Measurements from ENCODE around the gene ADTRP.
"Not testable (repeated sequence)": the region's sequence is repeated elsewhere in the genome, so short reads cannot be mapped to it uniquely, and the experiment has no call there.

The ADTRP gene

DNA sequence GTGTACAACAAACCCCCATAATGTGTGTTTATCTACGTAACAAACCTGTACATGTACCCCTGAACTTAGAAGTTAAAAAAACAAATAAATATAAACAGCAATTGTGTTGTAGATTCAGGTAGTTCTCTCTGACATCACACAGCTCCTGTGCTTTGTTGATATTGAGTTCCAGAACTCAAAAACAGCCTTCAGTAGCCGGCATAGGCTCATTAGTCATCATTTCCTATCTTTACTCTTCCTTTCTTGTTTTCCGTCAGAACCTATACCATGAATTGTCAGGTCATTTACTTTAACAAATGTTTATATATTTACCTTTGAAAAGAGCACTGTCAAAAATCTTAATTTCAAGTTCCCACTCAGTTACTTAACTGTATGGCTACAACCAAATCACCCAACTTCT is 88.8 kb downstream of the ADTRP start:
- no peak for DNase-seq (ENCODE audit: low spot score)

DNA sequence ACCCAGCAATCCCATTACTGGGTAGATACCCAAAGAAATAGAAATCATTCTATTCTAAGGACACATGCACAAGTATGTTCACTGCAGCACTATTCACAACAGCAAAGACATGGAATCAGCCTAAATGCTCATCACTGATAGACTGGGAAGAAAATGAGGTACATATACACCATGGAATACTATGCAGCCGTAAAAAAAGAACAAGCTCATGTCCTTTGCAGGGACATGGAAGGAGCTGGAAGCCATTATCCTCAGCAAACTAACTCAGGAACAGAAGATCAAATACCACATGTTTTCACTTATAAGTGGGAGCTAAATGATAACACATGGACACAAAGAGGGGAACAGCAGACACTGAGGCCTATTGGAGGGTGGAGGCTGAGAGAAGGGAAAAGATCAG is 89.2 kb downstream of the ADTRP start:
- not testable (repeated sequence) for DNase-seq (ENCODE audit: low spot score)

DNA sequence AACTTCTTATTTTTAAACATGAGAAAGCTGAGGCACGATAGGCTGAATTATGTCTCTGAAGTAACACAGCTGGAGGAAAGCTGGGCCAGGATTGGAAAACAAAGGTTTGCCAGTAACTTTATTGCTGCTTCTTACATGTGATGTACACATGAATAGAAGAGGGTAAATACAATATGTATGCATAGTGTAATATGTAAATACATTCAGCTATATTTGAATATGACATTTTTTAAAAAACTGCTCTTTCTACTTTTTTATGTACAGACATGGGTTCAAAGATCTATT is 90.2 kb downstream of the ADTRP start:
- DNase-seq (ENCODE audit: low spot score) = no peak

DNA sequence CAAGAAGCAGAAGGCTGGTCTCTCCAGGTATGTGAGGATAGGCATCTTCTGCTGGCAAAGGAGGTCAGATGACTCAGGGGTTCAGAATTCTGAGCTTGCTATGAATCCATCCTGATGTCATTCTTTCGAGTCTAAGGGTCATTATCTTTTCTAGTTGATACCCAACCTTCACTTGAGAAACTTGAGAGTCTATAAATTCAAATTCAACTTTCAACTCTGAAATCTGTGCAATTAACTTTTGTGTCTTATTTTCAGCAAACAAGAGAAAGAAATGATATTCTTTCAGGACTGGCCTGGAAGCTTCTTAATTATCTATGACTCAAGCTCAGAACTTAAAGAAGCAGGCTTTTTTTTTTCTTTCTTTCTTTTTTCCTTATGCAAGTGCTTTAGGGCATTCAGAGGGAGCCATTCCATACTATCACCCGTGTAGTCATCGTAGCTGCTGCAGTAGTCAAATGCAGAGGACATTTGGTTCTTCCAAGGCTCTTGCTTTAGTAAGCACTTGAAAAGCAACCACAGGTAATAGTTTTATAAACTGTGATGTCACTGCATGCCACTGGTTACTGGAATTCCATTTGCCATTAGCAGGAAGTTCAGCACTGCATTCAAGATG is 93.0 kb downstream of the ADTRP start:
- DNase-seq (ENCODE audit: low spot score) = no peak

DNA sequence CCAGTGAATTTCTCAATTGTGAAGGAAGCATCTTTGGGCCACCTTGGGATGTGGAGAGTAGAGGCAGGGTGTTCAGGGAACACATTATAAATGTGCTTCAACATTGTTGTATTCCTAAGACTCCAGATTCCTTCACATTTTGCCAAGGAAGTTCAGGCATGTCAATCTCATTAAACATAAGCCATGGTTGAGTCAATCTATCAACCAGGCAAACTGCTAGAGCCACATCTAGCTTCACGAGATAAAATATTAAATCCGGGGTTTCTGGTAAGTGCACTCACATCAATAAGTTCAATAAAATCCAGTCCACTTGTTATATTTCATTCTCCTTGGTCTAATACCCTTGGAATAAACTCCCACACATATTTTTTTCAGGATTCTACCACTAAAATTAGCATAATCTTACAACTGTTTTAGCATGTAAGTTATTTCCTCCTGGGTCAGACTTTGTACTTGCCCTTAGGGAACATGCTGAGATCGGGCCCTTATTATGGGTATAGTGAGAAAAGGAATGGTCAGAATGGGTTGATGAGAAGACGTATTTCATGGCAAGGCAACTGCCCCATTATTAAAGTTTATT is 93.6 kb downstream of the ADTRP start:
- DNase-seq (ENCODE audit: low spot score) = no peak

DNA sequence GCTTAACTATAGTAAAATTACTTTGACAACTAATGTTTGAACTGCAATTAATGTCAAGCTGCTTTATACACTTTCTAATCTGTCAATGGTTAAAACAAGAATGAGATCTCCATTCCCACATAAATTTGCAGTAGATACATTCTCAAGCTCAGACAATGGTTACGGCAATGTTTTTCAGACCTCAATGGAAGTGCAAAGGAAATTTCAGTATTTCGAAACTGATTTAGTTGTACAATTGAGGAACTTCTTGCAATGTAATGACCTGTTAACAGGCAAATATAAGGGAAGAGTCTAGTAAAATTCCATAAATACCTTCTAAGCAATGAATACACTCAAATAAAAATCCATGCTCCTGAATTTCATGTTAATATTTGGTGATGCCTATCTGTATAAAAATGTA is 94.7 kb downstream of the ADTRP start:
- no peak for DNase-seq (ENCODE audit: low spot score)

DNA sequence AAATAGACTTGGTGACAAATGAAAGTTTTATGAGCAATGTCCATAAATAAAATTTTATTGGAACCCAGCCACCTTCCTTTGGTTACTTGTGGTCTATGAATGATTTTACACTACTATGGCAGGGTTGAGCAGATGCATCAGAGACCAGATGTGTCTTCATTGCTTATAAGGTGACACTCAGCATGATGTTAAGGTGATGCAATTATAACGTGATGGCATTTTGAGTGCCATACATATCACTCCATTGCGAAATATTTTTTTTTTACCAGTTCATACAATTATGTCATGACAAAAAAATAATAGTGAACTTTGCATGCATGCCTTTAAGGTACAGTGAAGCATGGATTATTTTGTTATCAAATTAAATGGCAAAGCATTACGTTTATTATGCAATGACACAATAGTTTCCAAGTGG is 96.0 kb downstream of the ADTRP start:
- no peak for DNase-seq (ENCODE audit: low spot score)

DNA sequence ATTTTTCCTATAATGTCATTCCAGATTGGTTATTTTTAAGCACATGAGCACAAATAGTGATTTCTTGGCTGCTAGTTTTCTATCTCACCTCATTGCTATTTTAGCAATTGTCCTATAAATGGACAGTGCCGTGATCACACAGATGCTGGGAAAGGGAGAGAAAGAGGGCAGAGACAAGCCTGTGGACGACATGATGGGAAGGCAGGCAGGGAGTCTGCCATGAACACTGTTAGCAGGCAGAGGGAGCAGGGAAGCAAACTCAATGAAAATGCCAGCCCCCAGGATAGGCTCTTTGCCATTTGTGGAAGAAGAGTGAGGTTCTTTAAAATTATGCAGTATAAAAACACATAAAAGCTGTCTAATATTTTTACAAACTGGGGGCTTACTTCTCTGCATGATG is 96.8 kb downstream of the ADTRP start:
- no peak for DNase-seq (ENCODE audit: low spot score)

DNA sequence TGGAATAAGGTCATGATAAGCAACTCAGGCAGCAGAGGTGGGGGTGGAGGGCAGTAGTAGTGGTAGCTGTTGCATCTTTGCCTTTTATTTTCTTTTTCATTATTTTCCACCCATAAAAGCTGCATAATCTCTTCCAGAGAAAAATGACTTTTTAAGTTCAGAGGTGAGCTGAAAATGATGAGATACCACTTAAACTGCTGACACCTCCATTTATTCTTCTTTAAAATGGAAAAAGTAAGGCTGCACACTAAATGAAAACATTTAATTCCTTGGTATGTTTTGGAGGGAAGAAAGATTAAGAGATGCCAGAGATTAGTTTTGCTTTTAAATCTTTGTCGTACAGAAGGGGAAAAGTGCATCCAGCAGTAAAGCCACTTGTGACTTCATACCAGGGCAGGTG is 97.2 kb downstream of the ADTRP start:
- no peak for DNase-seq (ENCODE audit: low spot score)

DNA sequence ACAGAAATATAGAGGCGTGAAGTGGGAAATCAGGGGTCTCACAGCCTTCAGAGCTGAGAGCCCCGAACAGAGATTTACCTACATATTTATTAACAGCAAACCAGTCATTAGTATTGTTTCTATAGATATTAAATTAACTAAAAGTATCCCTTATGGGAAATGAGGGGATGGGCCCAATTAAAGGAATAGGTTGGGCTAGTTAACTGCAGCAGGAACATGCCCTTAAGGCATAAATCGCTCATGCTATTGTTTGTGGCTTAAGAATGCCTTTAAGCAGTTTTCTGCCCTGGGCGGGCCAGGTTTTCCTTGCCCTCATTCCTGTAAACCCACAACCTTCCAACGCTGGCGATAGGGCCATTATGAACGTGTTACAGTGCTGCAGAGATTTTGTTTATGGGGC is 98.1 kb downstream of the ADTRP start:
- not testable (repeated sequence) for DNase-seq (ENCODE audit: low spot score)

DNA sequence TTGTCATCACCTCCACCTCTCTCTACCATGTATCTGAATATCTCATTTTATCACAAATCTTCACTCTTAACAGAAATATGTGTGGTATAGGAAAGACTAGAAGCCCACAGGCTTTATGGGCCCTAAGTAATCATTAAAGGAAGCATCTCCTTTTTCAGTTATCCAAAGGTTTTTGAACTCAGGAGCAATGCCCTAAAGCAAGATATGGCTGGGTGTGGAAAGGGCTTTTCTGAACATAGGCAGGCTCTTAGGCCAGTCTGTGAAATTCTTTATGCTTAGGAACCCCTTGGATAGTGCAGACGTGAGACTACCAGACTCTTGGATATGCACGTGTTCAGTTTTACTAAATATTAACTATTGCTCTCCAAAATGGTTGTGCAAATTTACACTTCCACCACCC is 99.5 kb downstream of the ADTRP start:
- DNase-seq (ENCODE audit: low spot score) = no peak

DNA sequence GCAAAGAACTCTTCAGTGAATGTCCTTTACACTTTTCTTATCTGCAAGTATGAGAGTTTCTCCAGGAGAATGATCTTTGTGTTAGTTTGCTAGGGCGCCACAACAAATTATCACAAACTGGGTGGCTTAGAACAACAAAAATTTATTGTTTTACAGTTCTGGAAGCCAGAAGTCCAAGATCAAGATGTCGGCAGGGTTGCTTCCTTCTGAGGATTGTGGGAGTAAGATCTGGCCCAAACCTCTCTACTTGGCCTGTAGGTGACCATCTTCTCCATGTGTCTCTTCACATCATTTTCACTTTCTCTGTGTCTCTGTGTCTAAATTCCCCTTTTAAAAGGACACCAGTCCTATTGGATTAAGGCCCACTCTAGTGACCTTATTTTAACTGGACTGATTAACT is 103.0 kb downstream of the ADTRP start:
- DNase-seq (ENCODE audit: low spot score) = no peak

DNA sequence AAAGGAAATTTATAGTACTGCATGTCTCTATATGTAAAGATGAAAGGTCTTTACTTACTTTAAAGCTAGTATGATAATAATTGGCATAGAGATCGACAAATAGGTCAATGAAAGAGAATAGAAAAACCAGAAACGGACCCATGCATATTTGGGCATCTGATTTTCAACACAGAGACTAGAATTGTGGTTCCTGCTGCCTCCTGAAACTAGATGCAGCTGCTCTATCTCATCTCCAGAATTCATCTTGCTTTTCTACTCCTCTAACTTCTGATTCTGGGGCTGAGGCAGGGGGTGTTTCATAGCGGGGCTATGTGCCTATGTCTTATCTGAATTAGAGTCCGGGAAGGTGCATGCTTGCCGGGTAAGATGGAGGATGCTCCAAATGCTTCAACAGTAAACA is 105.9 kb downstream of the ADTRP start:
- no peak for DNase-seq (ENCODE audit: low spot score)

DNA sequence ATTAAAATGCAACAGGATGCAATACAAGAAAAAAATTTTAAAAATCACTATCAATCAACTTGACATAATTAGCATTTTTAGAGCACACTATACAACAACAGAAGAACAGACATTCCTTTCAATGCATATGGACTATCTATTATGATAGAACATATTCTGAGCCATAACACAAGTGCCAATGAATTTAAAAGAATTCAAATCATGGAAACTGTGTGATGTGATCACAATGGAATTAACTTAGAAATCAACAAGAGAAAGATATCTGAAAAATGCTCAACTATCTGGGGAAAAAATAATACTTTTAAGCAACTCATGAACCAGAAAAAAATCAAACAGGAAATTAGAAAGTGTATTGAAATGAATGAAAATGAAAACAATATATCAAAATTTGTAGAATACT is 106.3 kb downstream of the ADTRP start:
- DNase-seq (ENCODE audit: low spot score) = no peak

DNA sequence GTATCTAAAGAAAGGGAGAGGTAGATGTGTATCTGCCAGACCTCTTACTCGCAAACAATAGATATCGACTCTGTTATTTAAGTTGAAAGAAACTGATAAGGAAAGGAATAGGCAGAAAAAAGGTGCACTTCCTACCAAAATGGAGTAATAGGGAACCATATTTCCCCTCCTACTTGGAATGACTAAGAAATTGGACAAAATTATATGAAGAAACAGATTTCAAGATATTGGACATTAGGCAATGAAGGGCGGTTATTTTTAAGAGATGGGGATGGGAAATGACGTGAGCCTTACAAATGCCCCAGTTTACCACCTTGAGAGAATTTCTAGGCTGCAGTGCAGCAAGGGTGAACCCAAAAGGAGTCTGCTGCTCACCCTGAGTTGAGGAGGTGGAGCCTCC is 108.9 kb downstream of the ADTRP start:
- DNase-seq (ENCODE audit: low spot score) = no peak

DNA sequence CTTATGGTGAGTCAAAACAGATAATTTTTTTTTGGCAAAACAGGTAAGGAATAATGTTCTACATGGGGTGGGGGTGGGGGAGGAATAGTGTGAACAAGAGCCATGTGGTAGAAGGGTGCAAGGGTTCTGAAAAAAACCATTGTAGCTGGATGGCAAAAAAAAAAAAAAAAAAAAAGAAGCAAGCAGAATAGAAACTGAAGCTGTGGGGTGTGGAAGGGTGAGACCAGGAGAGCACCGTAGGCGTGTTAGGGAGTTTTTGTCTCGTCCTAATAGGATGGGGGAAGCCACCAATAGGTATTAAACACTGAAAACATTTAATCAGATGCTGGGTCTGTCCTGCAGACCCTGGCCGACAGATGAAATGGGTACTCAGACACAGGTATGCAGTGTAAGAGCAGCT is 110.1 kb downstream of the ADTRP start:
- no peak for DNase-seq (ENCODE audit: low spot score)

DNA sequence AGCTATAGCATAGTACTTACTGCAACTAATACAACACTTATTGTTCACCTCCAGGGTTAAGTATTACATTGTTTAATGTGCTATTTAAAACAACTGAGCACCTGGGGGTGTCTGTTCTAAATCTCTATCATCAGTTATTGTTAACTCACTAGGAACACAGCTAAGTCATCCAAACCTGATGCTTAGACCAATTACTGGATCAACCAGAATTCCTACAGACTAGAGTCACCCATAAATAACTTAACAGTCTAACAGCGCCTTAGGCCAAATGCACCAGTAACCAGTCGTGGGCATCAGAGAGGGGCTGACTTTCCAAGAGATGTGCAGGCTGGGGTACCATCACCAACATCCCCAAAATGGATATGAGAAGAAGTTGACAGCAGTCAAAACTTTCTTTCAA is 110.7 kb downstream of the ADTRP start:
- no peak for DNase-seq (ENCODE audit: low spot score)

DNA sequence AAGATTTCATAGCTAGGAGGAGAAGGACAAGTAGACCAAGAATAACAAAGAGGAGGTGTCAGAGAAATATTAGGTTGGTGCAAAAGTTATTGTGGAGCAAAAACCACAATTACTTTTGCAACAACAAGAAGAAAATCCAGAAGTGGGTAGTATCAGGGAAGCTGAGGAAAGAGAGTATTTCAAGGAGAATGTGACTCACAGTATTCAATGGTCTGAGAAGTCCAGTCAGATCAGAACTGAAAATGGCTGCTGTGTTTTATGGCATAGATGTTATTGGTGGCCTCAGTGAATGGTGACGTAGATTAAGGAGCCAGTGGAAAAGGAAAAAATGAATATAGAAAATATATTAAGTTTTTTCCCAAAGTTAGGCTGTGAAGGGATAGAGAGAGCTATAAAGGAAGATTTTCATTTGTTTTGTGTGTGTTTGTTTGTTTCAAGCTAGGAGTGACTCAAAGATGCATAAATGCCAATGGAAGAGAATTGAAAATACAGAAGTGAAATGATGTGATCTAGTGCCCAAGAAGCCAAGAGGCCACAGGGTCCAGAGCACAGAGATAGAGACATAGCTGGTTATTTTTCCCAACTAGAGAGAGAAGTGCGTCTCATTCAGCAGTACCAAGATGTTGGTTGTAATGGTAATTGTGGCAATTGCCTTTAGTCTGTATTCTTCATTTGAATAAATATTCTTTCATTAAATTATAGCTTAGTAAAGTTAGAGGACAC is 112.8 kb downstream of the ADTRP start:
- no peak for DNase-seq (ENCODE audit: low spot score)
